ENCODE measurements around the gene SH3PXD2A.
A peak's percentile ranks its signal among the peaks of the same experiment; 100 is the strongest.
"Not testable (repeated sequence)": the region's sequence is repeated elsewhere in the genome, so short reads cannot be mapped to it uniquely, and the experiment has no call there.

The SH3PXD2A gene

DNA sequence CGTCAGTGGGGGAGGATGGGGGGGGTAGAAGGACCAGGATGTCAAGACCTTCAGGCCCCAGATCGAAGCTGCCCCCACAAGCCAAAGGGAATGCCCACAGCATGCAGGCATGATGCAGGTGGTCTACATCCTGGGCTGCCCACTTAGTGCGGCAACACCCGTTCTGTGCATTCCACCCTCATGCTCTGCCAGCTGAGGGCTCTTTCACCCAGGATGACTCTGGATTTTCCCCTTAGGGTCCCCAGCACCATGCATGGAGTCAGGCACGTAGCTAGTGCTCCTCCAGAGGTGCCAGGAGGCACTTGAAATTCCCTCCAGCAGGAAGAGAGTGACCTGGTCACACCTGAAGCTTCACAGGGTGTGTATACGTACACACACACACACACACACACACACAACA, 66.2 kb downstream of the SH3PXD2A start:
- no peak for DNase-seq

DNA sequence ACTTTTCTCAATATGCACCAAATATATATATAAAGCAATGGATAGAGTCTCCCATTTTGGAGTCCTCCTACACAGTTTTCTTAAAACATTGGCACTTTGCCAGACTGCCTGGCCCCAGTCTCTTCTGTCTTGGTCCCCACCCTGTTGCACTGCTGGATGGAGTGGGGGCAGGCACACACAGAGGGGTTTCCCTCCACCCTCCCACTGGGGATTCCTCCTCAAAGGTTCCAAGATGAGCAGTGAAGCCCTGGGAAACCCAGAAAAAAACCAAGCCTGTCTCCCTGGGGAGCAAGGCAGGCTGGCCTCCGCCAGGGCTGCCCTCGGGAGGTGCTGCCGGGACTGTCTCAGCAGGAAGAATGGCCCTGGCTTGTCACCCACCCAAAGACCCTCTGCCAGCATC, 68.0 kb downstream of the SH3PXD2A start:
- no peak for DNase-seq

DNA sequence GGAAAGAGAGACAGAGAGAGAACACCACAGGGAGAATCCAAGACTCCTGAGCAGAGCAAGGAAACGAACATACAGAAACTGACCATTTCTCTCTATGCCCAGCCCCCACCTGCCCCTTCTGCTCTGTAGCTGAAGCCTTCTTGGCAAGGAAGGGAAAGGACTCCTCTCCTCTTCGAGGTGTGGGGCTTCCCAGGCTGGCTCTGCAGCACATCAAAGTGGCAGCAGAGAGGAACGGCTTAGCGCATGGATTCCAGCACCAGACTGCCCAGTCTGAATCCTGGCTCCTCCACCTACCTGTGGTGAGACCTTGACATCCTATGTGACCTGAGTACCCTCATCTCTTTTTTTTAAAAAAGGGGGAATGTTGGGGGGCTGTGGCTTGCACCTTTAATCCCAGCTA, 69.4 kb downstream of the SH3PXD2A start:
- DNase-seq, result no peak

DNA sequence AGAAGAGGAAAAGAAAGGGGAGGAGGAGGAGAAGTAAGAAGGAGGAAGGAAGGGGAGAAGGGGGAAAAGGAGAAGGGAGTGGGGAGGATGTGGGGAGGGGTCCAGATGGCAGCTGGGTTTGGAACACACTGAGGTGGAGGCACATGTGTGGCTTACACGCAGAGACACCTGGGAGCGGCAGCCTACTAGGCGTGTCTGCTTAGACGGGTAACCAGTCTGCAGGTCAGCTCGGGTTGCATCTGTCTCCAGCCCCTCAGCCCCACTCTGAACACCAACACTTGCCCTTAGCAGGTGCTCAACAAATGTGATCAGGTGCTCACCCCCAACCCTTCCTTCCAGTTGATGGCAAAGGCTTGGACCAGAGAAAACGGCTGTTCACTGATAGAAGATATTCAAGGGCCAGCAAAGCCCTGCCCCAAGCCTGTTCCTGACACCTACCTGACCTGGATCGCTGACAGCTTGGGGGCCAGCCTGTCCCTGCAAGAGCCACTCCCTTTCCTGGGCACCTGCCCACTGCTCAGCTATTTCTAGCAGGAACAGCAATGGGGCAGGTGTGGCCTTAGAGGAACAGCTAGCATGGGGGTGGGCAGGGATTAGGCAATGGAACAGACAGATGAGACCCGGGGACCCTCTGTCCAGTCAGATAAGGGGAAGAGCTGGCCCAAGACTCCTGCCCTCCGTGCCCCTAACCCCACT, 70.5 kb downstream of the SH3PXD2A start:
- peak; percentile 67 for DNase-seq

DNA sequence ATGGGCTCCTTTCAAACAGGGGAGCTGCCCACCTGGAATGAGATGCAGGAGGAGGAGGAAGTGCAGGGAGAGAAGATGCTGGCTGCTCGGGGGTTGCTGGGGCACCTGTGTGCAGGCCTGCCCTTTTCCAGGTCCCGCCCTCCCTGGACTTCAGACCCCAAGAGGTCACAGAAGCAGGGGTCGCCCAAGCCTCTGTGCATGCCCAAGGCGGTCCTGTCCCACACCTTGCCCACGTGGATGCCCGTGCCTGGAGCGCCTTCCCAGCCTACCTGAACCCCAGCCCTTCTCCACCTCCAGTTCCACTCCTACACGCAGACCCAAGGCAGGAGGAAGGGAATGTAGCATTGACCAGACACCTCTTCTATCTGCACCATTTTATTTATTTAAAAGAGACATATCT, 71.3 kb downstream of the SH3PXD2A start:
- no peak for DNase-seq

DNA sequence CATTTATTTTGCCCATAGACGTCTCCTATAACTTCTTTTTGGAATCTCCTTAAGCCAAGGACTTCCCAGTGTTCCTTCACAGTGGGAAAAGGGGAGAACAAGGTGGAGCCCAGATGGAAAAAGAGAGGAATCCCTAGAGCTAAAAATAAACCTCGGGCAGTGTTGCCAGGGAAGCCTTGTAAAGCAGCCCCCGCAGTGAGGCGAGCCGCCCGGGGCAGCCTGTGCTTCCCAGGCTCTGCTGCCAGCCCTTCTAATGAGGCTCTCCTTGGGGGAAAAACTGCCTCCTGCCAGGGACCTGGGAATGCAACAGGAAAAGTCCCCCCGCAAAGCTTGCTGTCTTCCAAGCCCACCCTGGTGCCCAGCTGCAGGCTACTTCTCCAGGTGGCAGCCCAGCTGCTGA, 71.7 kb downstream of the SH3PXD2A start:
- peak; percentile 57 for DNase-seq

DNA sequence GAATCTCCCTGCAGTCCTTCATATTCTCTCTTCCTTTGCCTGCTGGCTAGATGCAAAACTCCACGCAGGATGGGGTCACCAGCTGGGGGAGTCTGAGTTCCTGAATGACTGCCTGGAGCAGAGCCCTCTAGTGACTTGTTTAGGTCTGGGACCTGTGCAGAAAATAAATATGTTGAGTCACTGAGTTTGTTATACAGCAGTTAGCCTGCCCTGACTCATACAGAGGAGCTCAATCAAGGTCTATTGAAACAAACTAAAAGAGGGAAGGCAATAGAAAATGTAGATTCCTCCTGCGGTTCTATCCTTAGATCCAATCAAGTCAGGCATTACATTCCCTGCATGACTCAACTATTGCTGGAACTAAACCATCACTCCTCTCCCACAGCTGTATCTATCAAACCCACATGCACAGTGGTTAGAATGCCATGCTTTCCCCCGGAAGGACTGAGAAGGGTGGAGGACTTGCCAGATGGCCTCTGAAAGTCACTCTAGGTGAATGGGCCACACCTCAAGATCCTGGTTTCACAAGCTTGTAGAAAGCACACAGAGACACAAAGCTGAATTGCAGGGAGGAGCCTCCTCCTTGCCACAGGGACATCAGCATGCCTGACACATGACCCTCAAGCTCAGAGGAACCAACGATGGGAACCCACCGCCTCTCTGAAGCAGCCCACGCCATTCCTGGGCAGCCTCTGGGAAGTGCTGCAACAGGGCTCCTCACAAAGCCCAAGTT, 73.9 kb downstream of the SH3PXD2A start:
- DNase-seq, result peak; percentile 13

DNA sequence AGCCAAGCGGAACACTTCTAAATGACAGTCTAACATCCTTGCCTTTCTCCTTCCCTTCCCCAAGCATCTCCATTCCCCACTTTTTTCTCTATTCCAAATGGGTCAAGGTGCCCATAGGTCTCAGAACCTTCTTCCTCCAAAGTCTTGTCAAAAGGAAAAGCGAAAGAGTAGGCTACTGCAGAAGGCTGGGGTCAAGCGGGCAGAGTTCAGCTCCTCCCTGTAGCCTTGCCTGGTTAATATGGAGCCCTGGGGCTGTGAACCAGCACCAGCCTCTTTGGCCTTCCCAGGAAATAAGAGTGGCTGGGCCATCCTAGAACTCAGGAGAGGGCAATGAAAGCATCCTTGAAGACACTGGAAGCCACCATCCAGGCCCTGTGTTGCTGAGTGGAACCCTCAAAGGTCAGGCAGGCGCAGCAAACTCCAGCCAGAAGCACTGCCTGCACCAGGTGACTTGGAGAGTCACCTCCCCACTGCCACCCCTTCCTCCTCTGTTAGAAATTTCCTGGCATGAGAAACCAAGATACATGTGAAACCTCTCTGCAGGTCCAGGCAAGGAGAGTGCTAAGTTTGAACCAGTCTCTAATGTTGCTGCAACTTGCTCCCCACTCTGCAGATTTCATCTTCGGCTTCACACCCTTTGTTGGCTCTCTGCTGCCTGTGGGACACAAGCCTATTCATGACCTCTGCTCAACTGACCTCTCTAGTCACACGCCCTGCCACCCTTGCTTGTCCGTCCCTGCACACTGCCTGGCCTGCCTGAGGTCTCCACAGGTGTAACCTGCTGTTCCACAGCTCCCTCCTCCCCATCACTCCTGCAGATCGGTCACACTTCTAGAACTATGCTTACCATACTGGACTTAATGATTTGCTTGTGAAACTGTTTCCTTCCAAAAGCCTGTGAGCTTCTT, 74.9 kb downstream of the SH3PXD2A start:
- no peak for DNase-seq

DNA sequence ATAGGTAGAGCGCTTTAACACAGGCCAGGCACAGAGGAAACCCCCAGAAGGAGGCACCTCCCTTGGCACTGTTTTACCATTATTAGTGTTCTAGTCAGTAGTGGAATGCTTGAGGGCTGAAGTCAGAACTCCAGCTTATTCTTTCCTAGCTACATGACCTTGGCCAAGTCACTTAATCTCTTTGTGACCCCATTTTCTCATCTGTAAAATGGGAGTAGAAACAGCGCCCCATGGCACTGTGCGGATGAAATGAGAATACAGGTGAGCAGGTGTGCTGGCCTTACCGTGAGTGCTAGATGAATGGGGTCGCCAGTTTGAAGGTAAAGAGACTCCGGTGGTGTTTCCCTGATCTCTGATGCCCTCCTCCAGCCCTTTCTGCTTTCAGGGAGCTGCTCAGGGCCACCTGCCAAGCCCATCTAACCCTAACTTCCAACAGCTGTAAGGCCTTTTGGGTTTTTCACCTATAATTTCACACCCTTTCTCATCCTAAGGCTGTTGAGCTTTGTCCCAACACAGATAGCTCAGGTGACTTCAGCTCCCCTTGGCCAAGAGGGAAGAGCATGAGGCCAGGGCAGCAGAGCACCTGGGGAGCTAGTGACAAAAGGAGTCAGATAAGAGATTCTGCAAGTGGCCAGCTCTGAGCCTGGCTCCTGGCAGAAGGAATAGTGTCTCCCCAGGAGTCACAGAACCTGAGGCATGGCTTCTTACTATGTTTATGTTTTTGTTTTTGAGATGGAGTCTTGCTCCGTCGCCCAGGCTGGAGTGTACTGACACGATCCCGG, 76.8 kb downstream of the SH3PXD2A start:
- DNase-seq, result no peak

DNA sequence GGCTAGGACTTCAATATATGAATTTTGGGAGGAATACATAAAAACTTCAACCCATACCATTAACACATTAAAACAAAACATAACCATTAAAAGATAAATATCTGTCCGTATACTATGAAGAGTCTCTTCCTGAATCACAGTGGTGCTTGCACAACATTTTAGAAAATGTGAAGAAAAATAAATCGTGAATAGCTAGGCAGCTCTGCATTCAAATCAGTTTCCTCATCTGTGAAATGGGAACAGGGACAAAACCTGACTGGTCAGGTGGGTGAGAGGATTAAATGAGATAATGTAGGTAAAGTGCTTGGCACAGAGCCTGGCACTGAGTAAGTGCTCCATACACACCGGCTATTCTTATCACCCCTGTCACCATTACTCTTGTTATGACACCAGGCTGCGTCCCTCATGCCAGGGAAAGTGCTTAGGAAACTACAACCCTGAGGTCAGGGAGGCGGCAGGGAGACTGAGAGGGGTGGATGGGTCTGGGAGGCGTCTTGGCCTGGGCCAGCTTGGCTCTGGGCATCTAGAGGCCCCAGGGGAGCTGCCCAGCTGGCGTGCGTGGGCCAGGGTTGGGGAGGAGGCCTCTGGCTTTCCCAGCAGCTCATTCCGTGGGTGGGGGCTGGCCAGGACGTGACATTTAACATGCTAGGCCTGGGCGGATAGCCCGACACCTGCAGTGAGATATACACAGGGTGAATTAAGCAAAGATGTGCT, 78.3 kb downstream of the SH3PXD2A start:
- DNase-seq, result no peak

DNA sequence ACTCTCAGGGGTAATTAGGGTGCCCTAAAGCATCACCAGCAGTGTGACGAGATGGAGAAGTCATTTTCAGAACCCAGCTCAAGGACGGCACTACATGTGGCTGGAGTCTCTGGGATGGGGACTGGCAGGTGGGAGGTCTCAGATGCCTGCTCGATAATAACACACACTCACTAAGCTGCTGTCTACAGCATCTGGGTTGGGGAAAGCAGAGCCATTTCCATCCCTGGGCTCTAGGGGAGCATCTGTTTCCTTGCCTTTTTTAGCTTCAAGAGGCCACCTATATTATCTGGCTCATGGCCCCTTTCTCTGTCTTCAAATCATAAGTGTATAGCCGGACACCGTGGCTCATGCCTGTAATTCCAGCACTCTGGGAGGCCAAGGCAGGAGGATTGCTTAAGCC, 79.6 kb downstream of the SH3PXD2A start:
- DNase-seq, result peak; percentile 74

DNA sequence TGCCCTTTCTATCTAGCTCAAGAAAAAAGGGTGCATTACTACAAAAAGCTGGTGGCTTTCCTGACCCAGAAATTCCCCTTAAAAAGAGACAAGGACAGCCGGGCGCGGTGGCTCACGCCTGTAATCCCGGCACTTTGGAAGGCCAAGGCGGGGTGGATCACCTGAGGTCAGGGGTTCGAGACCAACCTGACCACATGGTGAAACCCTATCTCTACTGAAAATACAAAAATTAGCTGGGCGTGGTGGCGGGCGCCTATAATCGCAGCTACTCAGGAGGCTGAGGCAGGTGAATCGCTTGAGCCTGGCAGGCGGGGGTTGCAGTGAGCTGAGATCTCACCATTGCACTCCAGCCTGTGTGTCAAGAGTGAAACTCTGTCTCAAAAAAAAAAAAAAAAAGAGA, 82.5 kb downstream of the SH3PXD2A start:
- not testable (repeated sequence) for DNase-seq

DNA sequence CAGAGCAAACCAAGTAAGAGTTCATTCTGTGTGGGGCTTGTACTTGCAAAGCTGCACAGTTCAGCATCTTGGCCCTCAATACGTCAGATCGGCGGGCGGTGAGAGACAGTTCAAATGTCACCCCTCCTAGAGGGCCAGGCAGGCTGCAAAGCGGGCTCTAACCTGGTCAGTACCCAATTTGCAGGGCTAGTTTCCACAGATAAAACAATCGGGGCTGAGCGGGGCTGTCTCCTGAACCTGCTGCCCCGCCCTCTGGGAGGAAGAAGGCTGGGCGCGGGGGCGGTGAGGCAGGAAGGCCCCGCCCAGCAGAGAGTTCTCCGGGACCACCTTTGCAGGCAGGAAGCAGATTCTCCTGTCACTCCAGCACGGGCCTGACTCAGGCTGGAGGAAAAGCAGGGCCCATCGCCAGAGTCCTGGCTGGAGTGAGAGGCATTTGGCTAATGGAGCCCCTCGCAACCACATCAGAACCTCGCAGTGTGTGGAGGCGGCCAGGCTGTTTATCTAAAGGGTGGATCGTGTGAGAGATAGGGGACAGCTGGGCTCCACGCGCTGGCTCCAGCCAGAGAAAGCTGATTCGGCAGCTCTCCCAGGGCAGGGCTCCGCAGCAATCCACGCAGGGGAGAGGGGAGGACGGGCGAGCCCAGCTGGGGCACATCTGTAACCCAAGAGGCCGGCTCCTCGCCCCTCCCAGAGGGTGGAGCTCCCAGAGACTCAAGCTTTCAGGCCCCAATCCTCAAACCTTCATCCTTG, 83.1 kb downstream of the SH3PXD2A start:
- DNase-seq, result peak; percentile 77

DNA sequence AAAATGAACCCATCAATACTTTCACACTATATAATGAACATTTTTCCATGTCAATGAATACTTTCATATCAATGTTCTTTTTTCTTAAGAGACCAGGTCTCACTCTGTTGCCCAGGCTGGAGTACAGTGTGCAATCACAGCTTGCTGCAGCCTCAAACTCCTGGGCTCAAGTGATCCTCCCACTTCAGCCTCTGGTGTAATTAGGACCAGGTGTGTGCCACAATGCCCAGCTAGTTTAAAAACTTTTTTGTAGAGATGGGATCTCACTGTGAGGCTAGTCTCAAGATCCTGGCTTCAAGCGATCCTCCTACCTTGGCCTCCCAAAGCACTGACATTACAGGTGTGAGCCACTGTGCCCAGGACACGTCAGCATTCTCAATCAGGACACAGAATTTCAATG, 85.2 kb downstream of the SH3PXD2A start:
- DNase-seq, result no peak

DNA sequence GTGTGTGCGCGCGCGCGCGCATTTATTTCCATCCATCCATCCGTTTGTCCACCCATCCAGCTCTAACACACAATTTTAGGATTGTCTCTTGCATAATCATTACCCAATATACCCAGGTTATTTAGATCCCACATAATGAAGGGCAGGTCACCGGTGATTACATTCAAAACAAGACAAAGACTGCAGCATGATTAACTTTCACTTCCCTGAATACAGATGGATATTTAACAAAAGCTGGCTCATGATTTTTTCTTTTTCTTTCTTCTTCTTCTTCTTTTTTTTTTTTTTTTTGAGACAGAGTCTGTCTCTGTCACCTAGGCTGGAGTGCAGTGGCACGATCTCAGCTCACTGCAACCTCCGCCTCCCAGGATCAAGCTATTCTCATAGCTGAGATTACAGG, 86.2 kb downstream of the SH3PXD2A start:
- DNase-seq, result no peak

DNA sequence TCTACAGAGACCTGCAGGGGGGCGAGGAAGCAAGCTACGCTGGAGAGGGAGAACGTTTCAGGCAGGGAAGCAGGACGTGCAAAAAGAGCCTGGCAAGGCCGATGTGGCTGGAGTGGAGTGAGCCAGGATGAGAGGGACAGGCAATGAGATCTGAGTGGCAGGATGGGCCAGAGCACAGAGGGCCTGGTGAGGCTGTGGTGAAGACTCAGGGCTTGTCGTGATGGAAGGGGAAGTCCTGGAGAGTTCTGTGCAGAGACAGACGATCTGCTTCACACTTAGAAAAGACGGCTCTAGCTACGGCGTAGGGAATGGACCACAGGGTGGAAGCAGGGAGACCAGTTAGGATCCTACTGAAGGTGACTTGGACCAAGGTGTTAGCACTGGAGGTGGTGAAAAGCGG, 87.0 kb downstream of the SH3PXD2A start:
- DNase-seq, result no peak

DNA sequence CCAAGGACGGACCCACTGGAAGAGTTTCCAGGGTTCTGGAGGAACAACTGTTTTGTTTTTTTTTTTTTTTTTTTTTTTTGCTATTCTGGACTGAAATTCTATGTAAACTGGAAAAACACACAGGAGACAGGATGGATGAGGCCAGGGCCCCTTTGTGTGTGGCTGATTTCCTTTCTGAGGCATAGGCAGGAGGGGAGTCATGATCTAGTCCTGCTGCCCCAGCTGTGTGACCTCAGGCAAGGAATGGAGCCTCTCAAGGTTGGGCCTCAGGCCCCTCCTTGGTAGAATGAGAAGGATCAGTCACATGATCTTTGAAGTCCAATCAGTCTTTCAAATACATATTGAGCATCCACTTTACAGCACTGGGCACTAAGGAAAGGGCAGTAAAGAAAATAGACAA, 87.6 kb downstream of the SH3PXD2A start:
- no peak for DNase-seq

DNA sequence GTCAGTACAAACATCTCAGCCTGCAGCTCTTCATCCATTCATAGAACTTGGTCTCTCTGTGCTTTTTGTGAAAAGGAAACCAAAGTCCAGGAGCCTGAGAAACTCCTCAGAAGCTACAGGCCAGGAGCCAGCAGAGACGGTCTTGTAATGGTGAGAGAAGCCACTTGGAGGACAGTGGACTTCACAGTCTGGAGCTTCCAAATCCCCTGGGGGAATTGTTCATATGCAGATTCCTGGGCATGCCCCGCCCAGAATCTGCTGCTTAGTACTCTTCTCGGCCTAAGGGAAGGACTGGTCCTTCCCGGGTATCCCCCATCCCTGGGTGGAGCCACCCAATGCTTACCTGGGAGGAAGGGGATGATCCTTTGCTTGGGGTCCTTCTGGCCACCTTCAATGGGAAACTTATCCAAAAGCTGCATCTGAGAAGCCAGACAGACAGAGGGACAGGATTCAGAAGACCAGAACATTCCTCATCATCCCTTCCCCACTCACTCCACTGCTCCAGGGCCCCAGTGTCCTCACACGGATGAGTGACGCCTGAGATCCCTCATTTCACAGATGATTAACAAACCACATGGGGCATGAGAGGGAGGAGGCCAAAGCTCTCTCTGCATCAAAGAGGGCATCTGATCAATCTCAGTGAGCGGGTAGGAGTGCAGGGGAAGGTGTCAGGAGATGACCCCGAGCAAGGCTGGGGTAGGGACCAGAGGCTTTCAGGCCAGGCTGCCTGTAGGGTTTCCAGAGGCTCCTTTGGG, 88.4 kb downstream of the SH3PXD2A start:
- DNase-seq, result no peak

DNA sequence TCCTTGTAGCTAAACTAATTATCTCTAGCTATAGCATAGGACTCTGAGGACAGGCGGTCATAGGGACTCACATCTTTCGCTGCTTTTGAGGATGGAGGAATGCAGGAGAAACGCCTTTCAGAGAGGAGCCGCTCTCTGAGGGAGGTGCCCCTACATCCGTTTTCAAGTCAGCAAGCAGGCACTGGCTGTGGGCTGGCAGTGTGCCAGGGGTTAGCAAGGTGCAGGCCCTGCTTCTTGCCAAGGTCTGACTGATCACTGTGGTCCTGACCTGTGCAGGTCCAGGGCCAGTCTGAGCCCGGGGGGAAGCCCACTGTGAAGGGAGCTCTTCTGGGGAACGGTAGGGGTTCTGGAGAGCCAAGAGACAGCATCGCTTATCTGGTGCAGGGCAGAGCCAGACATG, 89.4 kb downstream of the SH3PXD2A start:
- no peak for DNase-seq

DNA sequence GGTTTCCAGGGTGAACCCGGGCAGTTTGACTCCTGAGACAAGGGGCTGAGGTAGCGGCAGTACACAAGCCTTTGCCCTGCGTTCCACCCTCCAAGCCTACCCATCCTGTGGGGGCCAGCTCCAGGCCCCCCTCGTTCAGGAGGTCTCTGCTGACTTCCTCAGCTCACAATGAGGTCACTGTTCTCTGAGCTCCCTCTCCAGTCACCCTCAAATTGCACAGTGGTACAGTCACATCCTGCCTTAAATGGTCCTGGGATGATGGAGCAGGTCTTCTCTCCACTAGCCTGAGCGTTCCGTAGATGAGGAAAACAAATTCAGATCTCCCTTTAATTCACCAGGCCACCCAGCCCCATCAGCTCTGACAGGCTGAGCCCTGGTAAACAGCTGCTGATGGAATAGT, 90.2 kb downstream of the SH3PXD2A start:
- DNase-seq, result no peak

All from NCI-H2171 treated with DMSO at 0.1 percent for 48 hours (cell line).